ENCODE data around the gene RGS6. TPM values are rescaled to one million over a fixed set of nuclear protein-coding genes. Genes with fewer than 3 reads are reported as not detected.

RGS6 gene
- total RNA-seq, 4 donors from 2014 or later, result 0.50 to 6.5 (median 4.7) TPM

GRCh38 chr14:72514660-72515025, 582.4 kb downstream of the RGS6 start:
- Histone ChIP-seq H3K27me3 (peaks cover 5% of the 10 kb centered on the region), H3K4me3 (no peak overlapping the region), H3K27ac (no peak overlapping the region), H3K9me3 (no peaks in the 10 kb centered on the region), H3K4me1 (peaks cover 0 to 7% (median 0%) of the 10 kb centered on the region in 3 donors), H3K36me3 (no peaks in the 10 kb centered on the region)
- 93 to 100% methylated on average over 1 to 3 of the region's 5 CpGs for WGBS, 2 donors (ENCODE audit: low coverage in 1 of 2)
- TF ChIP-seq, protein P1, sequence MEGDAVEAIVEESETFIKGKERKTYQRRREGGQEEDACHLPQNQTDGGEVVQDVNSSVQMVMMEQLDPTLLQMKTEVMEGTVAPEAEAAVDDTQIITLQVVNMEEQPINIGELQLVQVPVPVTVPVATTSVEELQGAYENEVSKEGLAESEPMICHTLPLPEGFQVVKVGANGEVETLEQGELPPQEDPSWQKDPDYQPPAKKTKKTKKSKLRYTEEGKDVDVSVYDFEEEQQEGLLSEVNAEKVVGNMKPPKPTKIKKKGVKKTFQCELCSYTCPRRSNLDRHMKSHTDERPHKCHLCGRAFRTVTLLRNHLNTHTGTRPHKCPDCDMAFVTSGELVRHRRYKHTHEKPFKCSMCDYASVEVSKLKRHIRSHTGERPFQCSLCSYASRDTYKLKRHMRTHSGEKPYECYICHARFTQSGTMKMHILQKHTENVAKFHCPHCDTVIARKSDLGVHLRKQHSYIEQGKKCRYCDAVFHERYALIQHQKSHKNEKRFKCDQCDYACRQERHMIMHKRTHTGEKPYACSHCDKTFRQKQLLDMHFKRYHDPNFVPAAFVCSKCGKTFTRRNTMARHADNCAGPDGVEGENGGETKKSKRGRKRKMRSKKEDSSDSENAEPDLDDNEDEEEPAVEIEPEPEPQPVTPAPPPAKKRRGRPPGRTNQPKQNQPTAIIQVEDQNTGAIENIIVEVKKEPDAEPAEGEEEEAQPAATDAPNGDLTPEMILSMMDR (IDR thresholded peaks at IDR 0.05), result no peak
- TF ChIP-seq POLR2AphosphoS5 (IDR thresholded peaks at IDR 0.05) (no peak), POLR2A (IDR thresholded peaks at IDR 0.05) (no peak), EP300 (IDR thresholded peaks at IDR 0.05) (no peak)
- no peak for ATAC-seq

DNA sequence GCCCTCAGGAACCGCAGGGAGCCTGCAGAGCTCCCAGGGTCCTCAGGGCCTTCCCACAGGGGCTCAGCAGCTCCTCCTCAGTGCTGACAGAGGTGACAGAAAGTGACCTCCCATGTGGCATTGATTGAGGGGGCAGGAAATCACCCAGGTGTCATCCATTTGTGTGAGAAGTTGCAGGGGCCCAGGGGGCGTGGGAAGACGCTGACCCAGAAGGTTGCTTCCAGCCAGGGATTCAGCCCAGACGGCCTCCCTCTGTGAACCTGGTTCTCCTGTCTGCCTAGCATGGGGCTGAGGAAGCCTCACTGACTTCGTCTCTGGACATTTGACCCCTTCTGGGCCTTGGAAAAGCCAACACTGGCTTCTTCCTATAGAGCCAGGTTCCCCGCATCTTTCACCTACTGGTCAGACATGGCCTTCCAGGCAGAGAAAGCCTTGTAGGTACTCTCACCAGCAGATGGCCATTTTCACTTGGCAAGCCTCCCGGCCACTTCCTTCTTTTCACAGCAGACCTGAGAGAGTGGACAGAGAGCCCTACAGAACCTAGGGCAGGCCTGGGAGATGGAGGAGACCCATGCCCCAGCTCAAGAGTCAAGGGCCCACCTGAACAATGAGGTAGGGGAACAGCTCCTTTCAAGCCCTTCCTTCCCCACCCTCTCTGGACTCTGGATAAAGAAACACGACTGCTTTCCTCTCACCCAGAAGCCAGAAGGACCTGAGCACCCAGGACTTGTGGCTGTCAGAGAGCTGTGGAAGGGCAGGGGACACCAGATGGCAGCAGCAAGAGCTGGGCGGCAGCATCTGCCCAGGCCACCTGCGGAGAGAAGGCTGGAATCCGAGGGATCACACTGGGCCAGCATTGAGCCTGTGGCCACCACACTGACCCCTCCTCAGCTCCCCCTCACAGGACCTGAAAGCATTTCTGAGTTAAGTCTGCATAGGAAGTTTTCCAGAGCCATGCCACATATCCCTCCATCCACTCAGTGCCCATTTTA, 583.8 kb downstream of the RGS6 start:
- ATAC-seq, result no peak
- TF ChIP-seq POLR2AphosphoS5 (IDR thresholded peaks at IDR 0.05) (no peak), EP300 (IDR thresholded peaks at IDR 0.05) (no peak), POLR2A (IDR thresholded peaks at IDR 0.05) (no peak)
- TF ChIP-seq, protein P1 (IDR thresholded peaks at IDR 0.05), result no peak
- H3K27ac ChIP-seq, result no peak overlapping the region
- peaks cover 0 to 12% (median 0%) of the 10 kb centered on the region in 3 donors for H3K9me3 ChIP-seq
- H3K4me3 ChIP-seq, result no peak overlapping the region
- peaks cover 0 to 7% (median 0%) of the 10 kb centered on the region in 3 donors for H3K4me1 ChIP-seq
- no peaks in the 10 kb centered on the region for H3K36me3 ChIP-seq
- H3K27me3 ChIP-seq, result no peaks in the 10 kb centered on the region
- no CpG with 5 or more reads among the region's 11 CpGs for WGBS, 2 donors (ENCODE audit: low coverage in 1 of 2)

- Histone ChIP-seq H3K4me1 (peaks cover 0 to 7% (median 0%) of the 10 kb centered on the region in 3 donors), H3K27me3 (no peaks in the 10 kb centered on the region), H3K27ac (no peak overlapping the region), H3K9me3 (peaks cover 0 to 12% (median 0%) of the 10 kb centered on the region in 3 donors), H3K4me3 (no peak overlapping the region), H3K36me3 (no peaks in the 10 kb centered on the region)
- TF ChIP-seq POLR2AphosphoS5 (IDR thresholded peaks at IDR 0.05) (no peak), POLR2A (IDR thresholded peaks at IDR 0.05) (no peak), EP300 (IDR thresholded peaks at IDR 0.05) (no peak)
- TF ChIP-seq, protein P1 (IDR thresholded peaks at IDR 0.05), result peak; percentile 83 to 94 (median 90)
- peak; percentile 65 for ATAC-seq
- 53 to 57% methylated on average over 8 to 9 of the region's 11 CpGs for WGBS, 2 donors (ENCODE audit: low coverage in 1 of 2)
Measured at GRCh38 chr14:72516936-72517700, 584.9 kb downstream of the RGS6 start.

DNA sequence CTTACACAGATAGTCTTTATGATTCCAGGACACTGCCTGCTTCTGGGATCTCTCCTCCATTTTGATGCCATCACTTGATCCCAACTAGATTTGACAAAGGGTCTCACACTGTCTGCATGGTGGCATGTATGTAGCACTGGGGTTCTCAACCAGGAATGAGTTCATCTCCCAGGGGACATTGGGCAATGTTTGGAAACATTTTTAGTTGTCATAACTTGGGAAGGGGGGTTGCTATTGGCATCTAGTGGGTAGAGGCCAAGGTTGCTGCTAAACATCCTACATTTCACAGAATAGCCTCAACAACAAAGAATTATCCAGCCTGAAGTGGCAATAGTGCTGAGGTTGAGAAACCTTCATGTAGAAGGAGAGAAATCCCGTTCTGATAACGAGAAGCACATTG, 585.5 kb downstream of the RGS6 start:
- no peak for ATAC-seq
- TF ChIP-seq, protein P1 (IDR thresholded peaks at IDR 0.05), result no peak
- TF ChIP-seq POLR2AphosphoS5 (IDR thresholded peaks at IDR 0.05) (no peak), EP300 (IDR thresholded peaks at IDR 0.05) (no peak), POLR2A (IDR thresholded peaks at IDR 0.05) (no peak)
- WGBS, 2 donors (ENCODE audit: low coverage in 1 of 2), result 72 to 83% methylated on average over 2 of the region's 2 CpGs

More for the DNA sequence above, 585.5 kb downstream of the RGS6 start:
- peaks cover 0 to 7% (median 0%) of the 10 kb centered on the region in 3 donors for H3K4me1 ChIP-seq
- H3K27ac ChIP-seq, result no peak overlapping the region
- peaks cover 0 to 12% (median 0%) of the 10 kb centered on the region in 3 donors for H3K9me3 ChIP-seq
- H3K27me3 ChIP-seq, result no peaks in the 10 kb centered on the region
- H3K36me3 ChIP-seq, result no peaks in the 10 kb centered on the region
- H3K4me3 ChIP-seq, result no peak overlapping the region
